Osteocyte (in vitro differentiated cells): ENCODE results near the gene CLC. TPM values are rescaled to one million over a fixed set of nuclear protein-coding genes. Genes with fewer than 3 reads are reported as not detected.
"Not testable (repeated sequence)": the region's sequence is repeated elsewhere in the genome, so short reads cannot be mapped to it uniquely, and the experiment has no call there.

Experiments
- DNase-seq: peaks from one replicate; pipeline ENCODE4 v3.0.0; 2021; ENCODE audit warnings: mixed read lengths; ENCODE audit not compliant: unreplicated experiment; ENCODE audit errors: extremely low spot score
- H3K27ac Mint-ChIP-seq: one replicate; pipeline ENCODE4 v1.8.0; 2021; ENCODE audit warnings: mild to moderate bottlenecking, mixed read lengths; ENCODE audit not compliant: unreplicated experiment
- H3K27me3 Mint-ChIP-seq: one replicate; pipeline ENCODE4 v1.8.0; 2021; ENCODE audit warnings: mixed read lengths; ENCODE audit not compliant: unreplicated experiment
- H3K36me3 Mint-ChIP-seq: one replicate; pipeline ENCODE4 v1.8.0; 2021; ENCODE audit warnings: mixed read lengths; ENCODE audit not compliant: unreplicated experiment
- H3K4me1 Mint-ChIP-seq: one replicate; pipeline ENCODE4 v1.8.0; 2021; ENCODE audit warnings: mixed read lengths; ENCODE audit not compliant: unreplicated experiment
- H3K4me3 Mint-ChIP-seq: one replicate; pipeline ENCODE4 v1.8.0; 2021; ENCODE audit warnings: mild to moderate bottlenecking, moderate library complexity, mixed read lengths; ENCODE audit not compliant: unreplicated experiment
- H3K9me3 Mint-ChIP-seq: one replicate; pipeline ENCODE4 v1.8.0; 2021; ENCODE audit warnings: mixed read lengths; ENCODE audit not compliant: unreplicated experiment
- total RNA-seq: library from RNA; stranded (reverse); gene quantifications from 2 replicates; pipeline ENCODE4 v1.2.1, GENCODE V29; 2021
- TF ChIP-seq, protein P1 (sequence below): fragments of 200-600 bp; sonication (generic); IDR thresholded peaks from 2 replicates; pipeline ENCODE4 v1.5.0; 2021; ENCODE audit warnings: antibody characterized with exemption, mild to moderate bottlenecking, moderate library complexity

The CLC gene
- total RNA-seq, 1 donor from 2014 or later = not detected

GRCh38 chr19:39765091-39766076 is 27.6 kb upstream of the CLC start:
- H3K36me3 Mint-ChIP-seq = no peaks in the 10 kb centered on the region
- peaks cover 2% of the 10 kb centered on the region for H3K4me1 Mint-ChIP-seq
- TF ChIP-seq, protein P1, sequence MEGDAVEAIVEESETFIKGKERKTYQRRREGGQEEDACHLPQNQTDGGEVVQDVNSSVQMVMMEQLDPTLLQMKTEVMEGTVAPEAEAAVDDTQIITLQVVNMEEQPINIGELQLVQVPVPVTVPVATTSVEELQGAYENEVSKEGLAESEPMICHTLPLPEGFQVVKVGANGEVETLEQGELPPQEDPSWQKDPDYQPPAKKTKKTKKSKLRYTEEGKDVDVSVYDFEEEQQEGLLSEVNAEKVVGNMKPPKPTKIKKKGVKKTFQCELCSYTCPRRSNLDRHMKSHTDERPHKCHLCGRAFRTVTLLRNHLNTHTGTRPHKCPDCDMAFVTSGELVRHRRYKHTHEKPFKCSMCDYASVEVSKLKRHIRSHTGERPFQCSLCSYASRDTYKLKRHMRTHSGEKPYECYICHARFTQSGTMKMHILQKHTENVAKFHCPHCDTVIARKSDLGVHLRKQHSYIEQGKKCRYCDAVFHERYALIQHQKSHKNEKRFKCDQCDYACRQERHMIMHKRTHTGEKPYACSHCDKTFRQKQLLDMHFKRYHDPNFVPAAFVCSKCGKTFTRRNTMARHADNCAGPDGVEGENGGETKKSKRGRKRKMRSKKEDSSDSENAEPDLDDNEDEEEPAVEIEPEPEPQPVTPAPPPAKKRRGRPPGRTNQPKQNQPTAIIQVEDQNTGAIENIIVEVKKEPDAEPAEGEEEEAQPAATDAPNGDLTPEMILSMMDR = peak; percentile 80
- H3K4me3 Mint-ChIP-seq = no peak overlapping the region
- peaks cover 5% of the 10 kb centered on the region for H3K27me3 Mint-ChIP-seq
- H3K27ac Mint-ChIP-seq = no peak overlapping the region
- no peak for DNase-seq
- H3K9me3 Mint-ChIP-seq = peaks cover 4% of the 10 kb centered on the region

GRCh38 chr19:39761851-39762250 is 24.0 kb upstream of the CLC start:
- not testable (repeated sequence) for H3K4me1 Mint-ChIP-seq, H3K36me3 Mint-ChIP-seq, H3K9me3 Mint-ChIP-seq, H3K4me3 Mint-ChIP-seq, H3K27ac Mint-ChIP-seq, DNase-seq
- H3K27me3 Mint-ChIP-seq = peaks cover 11% of the 10 kb centered on the region

- Mint-ChIP-seq H3K27me3 (peaks cover 11% of the 10 kb centered on the region), H3K4me3 (no peak overlapping the region)
Observed at GRCh38 chr19:39759457-39760184, 21.8 kb upstream of the CLC start.

DNA sequence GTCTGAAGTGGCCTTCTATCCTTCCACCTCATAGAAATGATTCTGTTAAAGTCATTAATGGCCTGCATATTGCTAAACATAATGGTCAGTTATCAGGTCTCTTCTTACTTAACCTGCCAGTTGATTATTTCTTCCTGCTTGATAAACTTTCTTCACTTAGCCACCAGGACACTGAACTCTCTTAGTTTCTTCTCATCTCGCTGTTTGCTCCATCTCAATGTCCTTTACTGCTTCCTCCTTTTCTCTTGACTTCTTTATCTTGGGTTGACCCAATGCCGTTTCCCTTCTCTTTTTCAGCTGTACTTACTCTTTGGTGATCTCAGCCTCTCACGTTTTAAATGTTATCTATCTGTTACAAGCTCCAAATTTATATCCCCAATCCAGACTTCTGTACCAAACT is 17.1 kb upstream of the CLC start:
- H3K9me3 Mint-ChIP-seq = no peaks in the 10 kb centered on the region
- no peaks in the 10 kb centered on the region for H3K4me1 Mint-ChIP-seq
- TF ChIP-seq, protein P1 = no peak
- H3K27ac Mint-ChIP-seq = no peak overlapping the region
- no peak overlapping the region for H3K4me3 Mint-ChIP-seq
- peaks cover 16% of the 10 kb centered on the region for H3K27me3 Mint-ChIP-seq
- no peak for DNase-seq
- no peaks in the 10 kb centered on the region for H3K36me3 Mint-ChIP-seq

More at GRCh38 chr19:39759457-39760184, 21.8 kb upstream of the CLC start:
- DNase-seq = no peak
- TF ChIP-seq, protein P1 = no peak
- Mint-ChIP-seq H3K27ac (no peak overlapping the region), H3K4me1 (no peaks in the 10 kb centered on the region), H3K36me3 (no peaks in the 10 kb centered on the region), H3K9me3 (no peaks in the 10 kb centered on the region)

- no peaks in the 10 kb centered on the region for H3K36me3 Mint-ChIP-seq
- no peak overlapping the region for H3K4me3 Mint-ChIP-seq
- no peak overlapping the region for H3K27ac Mint-ChIP-seq
- H3K4me1 Mint-ChIP-seq = no peaks in the 10 kb centered on the region
- H3K9me3 Mint-ChIP-seq = no peaks in the 10 kb centered on the region
- peaks cover 16% of the 10 kb centered on the region for H3K27me3 Mint-ChIP-seq
- no peak for DNase-seq
- TF ChIP-seq, protein P1 = no peak
Observed at GRCh38 chr19:39754544-39754943, 16.7 kb upstream of the CLC start.
